GM18951 (cell line): Measurements from ENCODE around the gene PPP1R12C.

Experiments used
- POLR2A ChIP-seq: IDR thresholded peaks from 4 replicates; pipeline ENCODE4 v1.6.1; 2011; ENCODE audit warnings: mild to moderate bottlenecking; ENCODE audit not compliant: insufficient read length, insufficient read depth; ENCODE audit errors: extremely low read depth
- in situ Hi-C: fragments of 300-500 bp; cut with MboI; formaldehyde crosslinking; loops from one replicate; pipeline ENCODE4 v1.12.0; 2022; ENCODE audit warnings: low sequenced_read_pairs, mixed read lengths, inconsistent platforms; ENCODE audit not compliant: unreplicated experiment

Gene PPP1R12C

DNA sequence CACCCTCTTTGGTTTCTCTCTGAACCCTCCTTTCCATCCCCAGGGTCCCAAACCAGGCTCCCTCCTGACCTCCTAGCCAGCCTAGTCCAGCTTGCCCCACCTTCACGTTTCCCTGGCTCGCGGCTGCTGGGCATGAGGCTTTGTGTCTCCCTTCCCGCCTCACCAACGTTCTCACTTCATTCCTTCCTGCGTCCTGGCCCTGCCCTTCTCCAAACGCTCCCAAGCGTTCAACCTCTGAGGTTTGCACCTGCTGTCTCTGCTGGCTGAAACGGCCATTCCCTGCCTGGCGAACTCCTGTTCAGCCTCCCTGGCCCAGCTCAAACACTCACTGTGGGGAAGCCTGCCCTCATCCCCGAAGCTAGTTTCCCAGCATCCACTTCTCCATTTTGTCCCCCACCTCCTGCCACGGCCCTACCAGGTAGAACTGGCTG, 29.4 kb downstream of the PPP1R12C start:
- no peak for TF ChIP-seq POLR2A
- in situ Hi-C loops = no loop called here

DNA sequence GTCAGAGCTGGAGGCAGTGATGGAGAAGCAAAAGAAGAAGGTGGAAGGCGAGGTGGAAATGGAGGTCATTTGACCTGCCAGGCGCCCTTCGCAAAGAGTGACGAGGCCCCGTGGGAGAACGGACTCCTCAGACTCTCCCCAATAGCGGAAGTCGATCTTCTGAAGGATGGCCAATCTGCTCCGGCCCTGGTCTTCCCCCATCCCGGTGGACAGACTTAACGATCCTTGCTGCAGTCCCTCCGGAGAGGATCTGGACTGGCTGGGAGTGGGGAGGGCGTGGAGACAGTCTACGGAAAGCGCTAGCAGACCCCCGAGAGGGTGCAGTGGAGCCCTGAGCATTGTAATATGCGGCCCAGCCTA, 29.9 kb downstream of the PPP1R12C start:
- in situ Hi-C loops = no loop called here
- no peak for TF ChIP-seq POLR2A

DNA sequence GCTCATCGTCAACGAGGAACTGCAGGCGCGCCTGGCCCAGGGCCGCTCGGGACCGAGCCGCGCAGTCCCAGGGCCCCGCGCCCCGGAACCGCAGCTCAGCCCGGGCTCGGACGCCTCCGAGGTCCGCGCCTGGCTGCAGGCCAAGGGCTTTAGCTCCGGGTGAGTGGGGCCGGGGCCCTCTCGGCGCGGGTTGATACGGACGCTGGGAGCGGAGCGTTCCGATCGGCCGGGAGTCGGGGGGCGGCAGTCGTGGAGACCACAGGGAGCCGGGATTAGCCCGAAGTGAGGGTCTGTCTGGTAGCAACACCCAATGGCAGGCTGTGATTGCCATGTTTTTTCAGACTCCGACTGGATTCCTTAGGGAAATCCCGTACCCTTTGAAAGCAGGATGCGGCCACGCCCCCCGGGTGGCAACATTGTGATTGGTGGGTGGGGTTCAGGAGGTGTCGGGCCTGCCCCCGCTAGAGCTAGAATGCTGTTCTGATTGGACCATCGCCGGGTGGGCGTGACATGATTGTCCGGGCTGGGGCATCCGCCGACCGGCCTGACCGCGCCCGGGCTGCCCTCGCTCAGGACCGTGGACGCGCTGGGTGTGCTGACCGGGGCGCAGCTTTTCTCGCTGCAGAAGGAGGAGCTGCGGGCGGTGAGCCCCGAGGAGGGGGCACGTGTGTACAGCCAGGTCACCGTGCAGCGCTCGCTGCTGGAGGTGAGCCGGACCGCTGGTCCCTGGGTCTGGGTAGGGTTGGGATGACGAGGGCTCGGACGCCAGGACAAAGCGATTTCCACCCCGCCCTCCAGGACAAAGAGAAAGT, 30.5 kb downstream of the PPP1R12C start:
- in situ Hi-C loops = no loop called here

DNA sequence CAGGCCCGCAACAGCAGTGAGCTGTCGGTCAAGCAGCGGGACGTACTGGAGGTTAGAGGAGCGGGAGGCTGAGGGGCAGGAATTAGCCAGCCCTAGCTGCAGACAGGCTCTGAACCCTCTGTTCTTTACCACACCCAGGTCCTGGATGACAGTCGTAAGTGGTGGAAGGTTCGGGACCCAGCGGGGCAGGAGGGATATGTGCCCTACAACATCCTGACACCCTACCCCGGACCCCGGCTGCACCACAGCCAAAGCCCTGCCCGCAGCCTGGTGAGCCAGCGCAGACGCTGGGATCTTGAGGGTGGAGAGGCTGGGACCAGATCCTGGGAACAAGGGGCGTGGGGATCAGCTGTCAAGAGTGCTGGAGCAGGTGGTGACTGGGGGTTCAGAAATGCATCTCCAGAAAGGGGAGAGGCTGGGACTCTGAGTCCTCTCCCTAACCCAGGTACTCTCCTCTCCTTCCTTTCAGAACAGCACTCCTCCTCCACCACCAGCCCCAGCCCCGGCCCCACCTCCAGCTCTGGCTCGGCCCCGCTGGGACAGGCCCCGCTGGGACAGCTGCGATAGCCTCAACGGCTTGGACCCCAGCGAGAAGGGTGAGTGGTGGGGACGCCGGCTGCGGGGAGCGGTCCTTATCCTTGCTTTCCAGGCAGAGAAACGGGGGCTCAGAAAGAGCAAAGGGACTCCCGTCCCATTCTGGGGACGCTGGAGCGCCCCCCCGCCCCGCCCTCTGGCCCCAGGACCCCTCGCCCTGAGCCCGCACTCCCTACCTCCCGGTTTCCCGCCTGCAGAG, 31.3 kb downstream of the PPP1R12C start:
- no peak for TF ChIP-seq POLR2A
- in situ Hi-C loops = no loop called here

More for the DNA sequence above, 30.5 kb downstream of the PPP1R12C start:
- TF ChIP-seq POLR2A = no peak

DNA sequence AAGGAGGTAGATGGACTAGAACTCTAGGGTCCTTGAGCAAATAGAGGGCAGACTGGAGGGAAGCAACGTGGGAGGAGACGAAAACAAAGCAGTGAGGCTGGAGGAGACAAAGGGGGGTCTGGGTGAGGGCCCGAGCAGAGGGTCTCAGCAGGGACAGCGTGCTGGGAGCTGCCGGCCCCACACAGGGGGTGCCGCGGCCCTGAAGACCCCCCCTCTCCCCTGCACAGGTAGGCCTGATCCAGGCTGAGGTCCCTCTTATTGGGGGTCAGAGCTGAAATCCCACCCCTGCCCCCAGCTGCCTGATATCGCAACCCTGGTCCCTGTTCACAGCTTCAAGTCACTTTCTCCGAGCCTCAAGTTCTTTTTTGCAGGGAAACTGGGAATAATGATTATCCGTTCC, 33.0 kb downstream of the PPP1R12C start:
- in situ Hi-C loops = no loop called here
- TF ChIP-seq POLR2A = no peak

DNA sequence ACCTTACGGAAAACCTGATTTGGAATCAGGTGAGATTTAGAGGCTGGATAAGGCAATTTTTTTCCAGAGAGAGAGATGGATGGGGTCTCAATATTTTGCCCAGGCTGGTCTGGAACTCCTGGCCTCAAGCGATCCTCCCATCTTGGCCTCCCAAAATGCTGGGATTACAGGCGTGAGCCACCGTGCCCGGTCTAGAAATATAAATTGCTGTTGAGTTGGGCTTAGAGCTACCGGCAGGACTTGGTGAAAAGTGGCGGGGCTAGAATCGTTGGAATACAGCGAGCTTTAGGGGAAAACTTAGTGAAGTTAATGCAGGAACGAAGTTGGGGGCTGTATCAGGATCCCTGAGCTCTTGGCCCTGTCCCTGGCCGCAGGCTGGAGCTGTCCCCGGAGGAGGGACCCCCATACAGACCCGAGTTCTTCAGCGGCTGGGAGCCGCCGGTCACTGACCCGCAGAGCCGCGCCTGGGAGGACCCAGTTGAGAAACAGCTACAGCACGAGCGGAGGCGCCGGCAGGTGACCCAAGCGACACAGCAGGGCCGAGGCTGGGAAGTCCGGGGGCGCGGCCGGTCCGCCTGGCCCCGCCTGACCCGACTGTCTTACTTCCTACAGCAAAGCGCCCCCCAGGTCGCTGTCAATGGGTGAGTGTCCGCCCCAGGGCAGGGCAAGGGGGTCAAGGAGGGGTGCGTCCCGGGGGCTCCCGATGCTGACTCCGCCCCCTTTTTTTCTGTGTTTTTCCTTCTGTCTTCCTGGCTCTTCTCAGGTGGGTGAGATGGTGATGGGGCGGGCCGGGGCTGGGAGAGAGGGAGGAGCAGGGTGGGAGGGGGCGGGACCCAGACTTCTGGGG, 34.2 kb downstream of the PPP1R12C start:
- TF ChIP-seq POLR2A = no peak
- in situ Hi-C loops = no loop called here

DNA sequence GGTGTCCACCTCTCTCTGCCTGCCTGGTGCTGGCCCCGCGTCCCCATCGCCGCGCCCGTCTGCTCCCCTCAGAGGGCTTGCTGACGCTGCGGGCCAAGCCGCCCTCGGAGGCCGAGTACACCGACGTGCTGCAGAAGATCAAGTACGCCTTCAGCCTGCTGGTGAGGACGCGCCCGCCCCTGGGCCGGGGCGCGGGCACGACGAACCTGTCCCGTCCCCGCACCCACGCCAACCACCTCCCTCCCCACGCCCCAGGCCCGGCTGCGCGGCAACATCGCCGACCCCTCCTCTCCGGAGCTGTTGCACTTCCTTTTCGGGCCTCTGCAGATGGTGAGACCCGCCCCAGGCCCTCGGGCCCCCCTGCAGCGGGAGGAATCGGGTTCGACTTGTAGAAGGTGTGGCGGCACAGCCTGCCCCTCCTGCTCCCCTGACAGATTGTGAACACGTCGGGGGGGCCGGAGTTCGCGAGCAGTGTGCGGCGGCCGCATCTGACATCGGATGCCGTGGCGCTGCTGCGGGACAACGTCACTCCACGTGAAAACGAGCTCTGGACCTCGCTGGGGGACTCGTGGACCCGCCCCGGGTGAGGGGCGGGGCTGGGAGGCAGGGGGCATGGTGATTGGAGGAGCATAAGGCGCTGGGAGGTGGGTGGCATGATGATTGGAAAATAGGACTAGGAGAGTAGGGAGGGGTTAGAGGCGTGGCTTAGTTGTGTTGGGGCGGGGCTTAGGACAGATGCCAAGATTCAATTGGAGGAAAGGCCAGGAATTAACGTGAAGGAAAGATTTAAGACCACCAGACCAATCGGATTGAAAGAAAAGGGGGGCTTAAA, 35.2 kb downstream of the PPP1R12C start:
- in situ Hi-C loops = no loop called here
- no peak for TF ChIP-seq POLR2A

DNA sequence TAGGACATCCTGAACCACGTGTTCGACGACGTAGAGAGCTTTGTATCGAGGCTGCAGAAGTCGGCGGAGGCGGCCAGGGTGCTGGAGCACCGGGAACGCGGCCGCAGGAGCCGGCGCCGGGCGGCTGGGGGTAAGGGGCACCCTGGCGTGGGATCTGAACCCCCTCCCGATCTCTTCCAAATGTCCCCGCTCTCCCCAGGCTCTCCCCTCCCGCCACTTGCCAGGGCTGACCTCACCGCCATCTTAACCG, 35.7 kb downstream of the PPP1R12C start:
- TF ChIP-seq POLR2A = no peak
- in situ Hi-C loops = no loop called here

DNA sequence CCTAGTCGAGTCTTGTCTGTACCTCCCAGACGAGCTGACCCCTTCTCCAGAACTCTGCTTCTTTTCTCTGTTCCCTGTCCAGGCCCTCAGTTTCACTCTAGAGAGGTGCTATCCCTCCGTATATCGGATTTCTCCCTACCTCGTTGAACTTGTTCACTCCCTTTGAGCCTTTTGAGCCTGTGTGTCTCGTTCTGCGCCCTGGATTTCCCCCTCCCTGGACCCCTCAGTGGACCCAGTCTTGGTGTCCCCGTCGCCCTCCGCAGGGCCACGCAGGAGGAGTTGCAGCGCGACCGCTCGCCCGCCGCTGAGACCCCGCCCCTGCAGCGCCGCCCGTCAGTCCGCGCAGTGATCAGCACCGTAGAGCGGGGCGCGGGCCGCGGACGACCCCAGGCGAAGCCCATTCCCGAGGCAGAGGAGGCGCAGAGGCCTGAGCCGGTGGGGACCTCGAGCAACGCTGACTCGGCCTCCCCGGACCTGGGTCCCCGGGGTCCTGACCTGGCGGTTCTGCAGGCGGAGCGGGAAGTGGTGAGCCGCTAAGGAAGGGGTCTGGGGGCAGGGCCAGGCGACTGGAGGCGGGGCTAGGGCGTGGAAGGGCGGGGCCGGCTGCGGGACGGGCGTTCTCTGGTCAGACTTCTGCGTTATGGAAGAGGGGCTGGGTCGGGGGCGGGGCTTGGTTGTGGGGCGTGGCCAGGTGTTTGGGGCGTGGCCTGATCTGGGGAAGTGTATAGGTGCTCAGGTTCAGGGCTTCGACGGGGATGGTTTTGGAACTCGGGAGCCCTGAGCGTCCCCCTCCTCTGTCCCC, 36.3 kb downstream of the PPP1R12C start:
- in situ Hi-C loops = no loop called here

DNA sequence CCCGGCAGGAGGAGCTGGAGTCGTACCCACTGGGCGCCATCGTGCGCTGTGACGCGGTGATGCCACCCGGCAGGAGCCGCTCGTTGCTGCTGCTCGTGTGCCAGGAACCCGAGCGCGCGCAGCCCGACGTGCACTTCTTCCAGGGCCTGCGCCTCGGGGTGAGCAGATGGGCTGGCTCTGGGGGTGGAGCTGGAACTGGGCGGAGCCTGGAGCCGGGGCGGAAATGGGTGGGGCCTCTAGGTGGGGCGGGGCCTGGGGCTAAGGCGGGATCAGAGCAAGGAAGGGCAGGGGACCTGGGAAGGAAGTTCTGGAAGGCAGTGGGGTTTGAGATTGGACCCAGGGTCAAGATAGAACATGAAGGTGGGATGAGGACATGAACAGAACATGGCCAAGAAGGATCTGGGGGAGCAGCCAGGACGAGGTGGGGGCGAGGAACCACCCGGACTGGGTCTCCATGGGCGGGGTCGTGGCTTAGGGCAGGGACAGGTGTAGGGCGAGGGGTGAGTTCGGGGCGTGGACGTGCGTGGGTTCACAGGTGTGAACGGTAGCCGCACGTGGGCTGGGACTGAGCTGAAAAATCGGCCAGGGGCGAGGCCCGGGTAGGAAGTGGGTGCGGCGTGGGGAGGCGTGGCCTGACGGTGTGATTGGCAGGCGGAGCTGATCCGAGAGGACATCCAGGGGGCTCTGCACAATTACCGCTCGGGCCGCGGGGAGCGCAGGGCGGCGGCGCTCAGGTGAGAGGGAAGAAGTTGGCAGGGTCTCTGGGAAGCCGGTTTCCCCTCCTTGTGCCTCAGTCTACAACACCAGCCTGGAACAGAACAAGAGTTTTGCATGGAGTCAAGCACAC, 37.1 kb downstream of the PPP1R12C start:
- in situ Hi-C loops = no loop called here
- TF ChIP-seq POLR2A = no peak

More for the DNA sequence above, 36.3 kb downstream of the PPP1R12C start:
- peak; percentile 49 for TF ChIP-seq POLR2A

DNA sequence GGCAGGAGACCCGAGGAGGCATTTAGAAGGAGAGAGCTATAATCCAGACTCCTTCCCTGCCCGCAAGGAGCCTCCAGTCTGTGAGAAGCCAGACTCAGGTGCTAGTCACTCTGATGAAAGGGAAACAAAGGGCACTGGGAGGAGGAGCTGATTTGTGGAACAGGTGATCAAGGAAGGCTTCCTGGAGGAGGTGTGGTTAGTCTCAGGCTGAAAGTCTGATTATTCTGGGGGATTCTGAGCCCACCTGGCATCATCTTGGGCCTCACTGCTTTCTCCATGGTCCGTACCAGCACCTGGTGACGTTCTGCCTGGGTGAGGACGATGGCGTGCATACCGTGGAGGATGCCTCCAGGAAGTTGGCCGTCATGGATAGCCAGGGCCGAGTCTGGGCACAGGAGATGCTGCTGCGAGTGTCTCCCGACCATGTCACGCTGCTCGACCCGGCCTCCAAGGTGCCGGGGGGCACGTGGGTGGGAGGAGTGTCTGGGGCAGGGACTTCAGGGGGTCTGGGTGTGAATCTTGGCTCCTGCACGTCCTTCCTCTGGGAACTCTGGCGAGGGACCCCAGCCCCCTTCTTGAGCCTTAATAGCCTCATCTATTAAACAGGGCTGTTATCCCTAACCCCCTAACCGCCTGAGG, 37.9 kb downstream of the PPP1R12C start:
- TF ChIP-seq POLR2A = no peak
- in situ Hi-C loops = no loop called here
